GM12873 (cell line): Measurements from ENCODE around the gene SRRT.

Source experiments
- TF ChIP-seq, protein P1 (sequence below): IDR thresholded peaks from 2 replicates; pipeline ENCODE4 v1.5.1; 2012; ENCODE audit warnings: low read depth, mild to moderate bottlenecking, moderate library complexity, low read length, control low read depth; ENCODE audit not compliant: insufficient read depth; ENCODE audit errors: missing control alignments

Gene SRRT

DNA sequence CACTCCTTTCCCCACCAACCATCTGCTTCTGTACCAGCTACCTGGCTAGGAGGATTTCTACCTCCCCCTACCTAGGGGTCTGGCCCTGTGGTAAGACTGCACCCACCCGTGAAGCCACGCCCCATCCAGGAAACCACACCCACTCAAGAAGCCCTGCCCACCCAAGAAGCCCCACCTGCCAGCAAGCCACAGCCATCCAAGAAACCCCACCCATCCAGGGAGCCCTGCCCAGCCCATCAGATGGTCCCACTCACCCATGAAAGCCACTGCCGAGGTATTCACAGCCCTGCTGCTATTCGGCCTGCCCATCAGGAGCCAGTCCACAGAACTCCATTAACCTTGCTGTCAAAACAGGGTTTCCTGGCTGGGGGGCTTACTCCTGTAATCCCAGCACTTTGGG, 58.8 kb downstream of the SRRT start:
- TF ChIP-seq, protein P1, sequence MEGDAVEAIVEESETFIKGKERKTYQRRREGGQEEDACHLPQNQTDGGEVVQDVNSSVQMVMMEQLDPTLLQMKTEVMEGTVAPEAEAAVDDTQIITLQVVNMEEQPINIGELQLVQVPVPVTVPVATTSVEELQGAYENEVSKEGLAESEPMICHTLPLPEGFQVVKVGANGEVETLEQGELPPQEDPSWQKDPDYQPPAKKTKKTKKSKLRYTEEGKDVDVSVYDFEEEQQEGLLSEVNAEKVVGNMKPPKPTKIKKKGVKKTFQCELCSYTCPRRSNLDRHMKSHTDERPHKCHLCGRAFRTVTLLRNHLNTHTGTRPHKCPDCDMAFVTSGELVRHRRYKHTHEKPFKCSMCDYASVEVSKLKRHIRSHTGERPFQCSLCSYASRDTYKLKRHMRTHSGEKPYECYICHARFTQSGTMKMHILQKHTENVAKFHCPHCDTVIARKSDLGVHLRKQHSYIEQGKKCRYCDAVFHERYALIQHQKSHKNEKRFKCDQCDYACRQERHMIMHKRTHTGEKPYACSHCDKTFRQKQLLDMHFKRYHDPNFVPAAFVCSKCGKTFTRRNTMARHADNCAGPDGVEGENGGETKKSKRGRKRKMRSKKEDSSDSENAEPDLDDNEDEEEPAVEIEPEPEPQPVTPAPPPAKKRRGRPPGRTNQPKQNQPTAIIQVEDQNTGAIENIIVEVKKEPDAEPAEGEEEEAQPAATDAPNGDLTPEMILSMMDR = no peak
